OCI-LY7 (cell line): ENCODE measurements around the gene REX1BD. TPM values are rescaled to one million over a fixed set of nuclear protein-coding genes. Genes with fewer than 3 reads are reported as not detected.

Source experiments
- BruUV-seq: library from RNA; stranded (reverse); fragments of 400-500 nt; replicated peaks from 2 replicates; lab custom pipeline; 2021; lab: Mats Ljungman, UMichigan
- CTCF ChIA-PET: fragments of 300-600 bp; sonication (Branson Sonifier 250); formaldehyde crosslinking; loops from one replicate; lab custom pipeline; 2022; ENCODE audit warnings: antibody characterized with exemption; ENCODE audit not compliant: unreplicated experiment; lab: Charles Lee
- POLR2A ChIA-PET: fragments of 300-600 bp; sonication (Branson Sonifier 250); formaldehyde crosslinking; loops from one replicate; lab custom pipeline; 2022; ENCODE audit warnings: antibody characterized with exemption; lab: Charles Lee
- DNase-seq: peaks from one replicate; pipeline ENCODE4 v3.0.0-alpha.2; 2015; ENCODE audit warnings: low spot score
- H2AFZ ChIP-seq: fragments of 200-600 bp; sonication (generic), shearing (Covaris generic); 2 replicates; pipeline ENCODE4 v1.6.1; 2014; ENCODE audit warnings: mild to moderate bottlenecking, antibody characterized with exemption, low read length, moderate library complexity
- H3K27ac ChIP-seq: fragments of 200-600 bp; sonication (generic); 2 replicates; pipeline ENCODE4 v1.5.1; 2014; ENCODE audit warnings: mixed run types, low read depth, mild to moderate bottlenecking, moderate library complexity, low read length, inconsistent platforms; ENCODE audit not compliant: poor library complexity, severe bottlenecking
- H3K36me3 ChIP-seq: fragments of 200-600 bp; sonication (generic); 2 replicates; pipeline ENCODE4 v1.6.1; 2014; ENCODE audit warnings: mild to moderate bottlenecking, antibody characterized with exemption, low read length, moderate library complexity, mixed read lengths; ENCODE audit not compliant: insufficient read depth
- H3K4me1 ChIP-seq: fragments of 200-600 bp; sonication (generic); 2 replicates; pipeline ENCODE4 v1.5.1; 2014; ENCODE audit warnings: mild to moderate bottlenecking, low read length; ENCODE audit not compliant: insufficient read depth, poor library complexity, severe bottlenecking
- H3K4me2 ChIP-seq: fragments of 200-600 bp; sonication (generic); 2 replicates; pipeline ENCODE4 v1.6.1; 2014; ENCODE audit warnings: mild to moderate bottlenecking, low read length
- H3K4me3 ChIP-seq: fragments of 200-600 bp; sonication (generic); 2 replicates; pipeline ENCODE4 v1.5.1; 2014; ENCODE audit warnings: mild to moderate bottlenecking, low read depth, low read length; ENCODE audit not compliant: poor library complexity, severe bottlenecking
- H3K79me2 ChIP-seq: fragments of 200-600 bp; sonication (generic); 2 replicates; pipeline ENCODE4 v1.6.1; 2016; ENCODE audit warnings: low read depth, mild to moderate bottlenecking, low read length, moderate library complexity, mixed read lengths; ENCODE audit not compliant: insufficient read depth
- H3K9me2 ChIP-seq: fragments of 200-600 bp; sonication (generic); 2 replicates; pipeline ENCODE4 v1.6.1; 2016; ENCODE audit warnings: mild to moderate bottlenecking, low read length, mixed read lengths; ENCODE audit not compliant: insufficient read depth
- H3K9me3 ChIP-seq: fragments of 200-600 bp; sonication (generic); 2 replicates; pipeline ENCODE4 v1.6.1; 2014; ENCODE audit warnings: mild to moderate bottlenecking, mixed run types, low read length, mixed read lengths
- H4K20me1 ChIP-seq: fragments of 200-600 bp; sonication (generic); 2 replicates; pipeline ENCODE4 v1.6.1; 2014; ENCODE audit warnings: mild to moderate bottlenecking, antibody characterized with exemption, low read length, moderate library complexity, mixed read lengths; ENCODE audit not compliant: insufficient read depth
- CTCF ChIP-seq: fragments of 200-600 bp; sonication (generic); conservative IDR thresholded peaks from 2 replicates; pipeline ENCODE4 v1.5.1; 2014; ENCODE audit warnings: mild to moderate bottlenecking, antibody characterized with exemption, low read length, moderate library complexity, mixed read lengths
- EZH2phosphoT487 ChIP-seq: fragments of 200-600 bp; sonication (generic); IDR thresholded peaks from 2 replicates; pipeline ENCODE4 v1.6.1; 2018; ENCODE audit warnings: low read depth, borderline replicate concordance, mild to moderate bottlenecking, mixed run types, antibody characterized with exemption, low read length, moderate library complexity, mixed read lengths
- intact Hi-C: fragments of 100-400 bp; cut with micrococcal nuclease; formaldehyde crosslinking; loops from one replicate; pipeline ENCODE4 v1.10.0; 2022; ENCODE audit not compliant: unreplicated experiment
- total RNA-seq, 2 experiments: library from RNA; depleted of rRNA in 1 of 2; stranded (reverse); fragments of >200 nt in 1 of 2; shearing (Covaris generic) in 1 of 2; gene quantifications; 2 replicates each; pipeline ENCODE4 v1.2.3, GENCODE V29; 2014 to 2022

REX1BD gene
- total RNA-seq, 2 experiments from 2014 or later, result 88.8 to 126 TPM

GRCh38 chr19:18607226-18608101 lies 18.9 kb downstream of the REX1BD start:
- Histone ChIP-seq H3K4me2 (no peak overlapping the region), H2AFZ (no peak overlapping the region)
- CTCF ChIA-PET, result no interaction called here

GRCh38 chr19:18608102-18608804 lies 19.7 kb downstream of the REX1BD start:
- no peak overlapping the region for H3K4me2 ChIP-seq
- CTCF ChIA-PET, result no interaction called here
- TF ChIP-seq CTCF, result no peak
- TF ChIP-seq EZH2phosphoT487, result no peak
- H3K4me3 ChIP-seq, result no peak overlapping the region
- intact Hi-C loops, result no loop called here
- H3K9me3 ChIP-seq, result no peaks in the 10 kb centered on the region
- no peaks in the 10 kb centered on the region for H3K36me3 ChIP-seq
- H3K79me2 ChIP-seq, result no peaks in the 10 kb centered on the region
- POLR2A ChIA-PET, result no interaction called here
- H3K27ac ChIP-seq, result no peak overlapping the region
- H4K20me1 ChIP-seq, result no peaks in the 10 kb centered on the region
- H3K9me2 ChIP-seq, result no peaks in the 10 kb centered on the region
- peaks cover 11% of the 10 kb centered on the region for H3K4me1 ChIP-seq
- no TSS peak for BruUV-seq
- H2AFZ ChIP-seq, result no peak overlapping the region
- no peak for DNase-seq

More at GRCh38 chr19:18607226-18608101, 18.9 kb downstream of the REX1BD start:
- no peak overlapping the region for H3K4me3 ChIP-seq
- intact Hi-C loops, result no loop called here
- H3K9me2 ChIP-seq, result no peaks in the 10 kb centered on the region
- POLR2A ChIA-PET, result no interaction called here
- H3K9me3 ChIP-seq, result no peaks in the 10 kb centered on the region
- H4K20me1 ChIP-seq, result no peaks in the 10 kb centered on the region
- TF ChIP-seq EZH2phosphoT487, result no peak
- TF ChIP-seq CTCF, result no peak
- peaks cover 5% of the 10 kb centered on the region for H3K4me1 ChIP-seq
- H3K36me3 ChIP-seq, result no peaks in the 10 kb centered on the region
- H3K79me2 ChIP-seq, result no peaks in the 10 kb centered on the region
- no peak for DNase-seq
- no TSS peak for BruUV-seq
- no peak overlapping the region for H3K27ac ChIP-seq
